Measurements from ENCODE around the gene P2RY6.

The P2RY6 gene

GRCh38 chr11:73346186-73346935 lies 74.2 kb downstream of the P2RY6 start:
- H3K4me3 Mint-ChIP-seq, result no peak overlapping the region
- H3K27ac Mint-ChIP-seq, result no peak overlapping the region
- H3K9me3 Mint-ChIP-seq, result no peaks in the 10 kb centered on the region
- no peaks in the 10 kb centered on the region for H3K36me3 Mint-ChIP-seq (ENCODE audit: low read depth)
- no peak for DNase-seq
- peaks cover 2% of the 10 kb centered on the region for H3K27me3 Mint-ChIP-seq
- peaks cover 1% of the 10 kb centered on the region for H3K4me1 Mint-ChIP-seq (ENCODE audit: low read depth)

GRCh38 chr11:73347067-73347466 lies 74.9 kb downstream of the P2RY6 start:
- no peak for DNase-seq
- no peak overlapping the region for H3K4me3 Mint-ChIP-seq
- no peaks in the 10 kb centered on the region for H3K36me3 Mint-ChIP-seq (ENCODE audit: low read depth)
- peaks cover 2% of the 10 kb centered on the region for H3K4me1 Mint-ChIP-seq (ENCODE audit: low read depth)
- H3K27ac Mint-ChIP-seq, result no peak overlapping the region
- no peaks in the 10 kb centered on the region for H3K9me3 Mint-ChIP-seq
- peaks cover 2% of the 10 kb centered on the region for H3K27me3 Mint-ChIP-seq

Data from activated T-cell treated with anti-CD3 and anti-CD28 coated beads, Interleukin-2, amount 50 U/mL, for 24 hours (primary cell).